NCI-H128 (cell line): ENCODE results near the gene MSGN1.

Experiments
- DNase-seq: peaks from one replicate; lab custom pipeline; 2025; ENCODE audit not compliant: unreplicated experiment; lab: John Stamatoyannopoulos, UW

MSGN1 gene, protein sequence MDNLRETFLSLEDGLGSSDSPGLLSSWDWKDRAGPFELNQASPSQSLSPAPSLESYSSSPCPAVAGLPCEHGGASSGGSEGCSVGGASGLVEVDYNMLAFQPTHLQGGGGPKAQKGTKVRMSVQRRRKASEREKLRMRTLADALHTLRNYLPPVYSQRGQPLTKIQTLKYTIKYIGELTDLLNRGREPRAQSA

DNA sequence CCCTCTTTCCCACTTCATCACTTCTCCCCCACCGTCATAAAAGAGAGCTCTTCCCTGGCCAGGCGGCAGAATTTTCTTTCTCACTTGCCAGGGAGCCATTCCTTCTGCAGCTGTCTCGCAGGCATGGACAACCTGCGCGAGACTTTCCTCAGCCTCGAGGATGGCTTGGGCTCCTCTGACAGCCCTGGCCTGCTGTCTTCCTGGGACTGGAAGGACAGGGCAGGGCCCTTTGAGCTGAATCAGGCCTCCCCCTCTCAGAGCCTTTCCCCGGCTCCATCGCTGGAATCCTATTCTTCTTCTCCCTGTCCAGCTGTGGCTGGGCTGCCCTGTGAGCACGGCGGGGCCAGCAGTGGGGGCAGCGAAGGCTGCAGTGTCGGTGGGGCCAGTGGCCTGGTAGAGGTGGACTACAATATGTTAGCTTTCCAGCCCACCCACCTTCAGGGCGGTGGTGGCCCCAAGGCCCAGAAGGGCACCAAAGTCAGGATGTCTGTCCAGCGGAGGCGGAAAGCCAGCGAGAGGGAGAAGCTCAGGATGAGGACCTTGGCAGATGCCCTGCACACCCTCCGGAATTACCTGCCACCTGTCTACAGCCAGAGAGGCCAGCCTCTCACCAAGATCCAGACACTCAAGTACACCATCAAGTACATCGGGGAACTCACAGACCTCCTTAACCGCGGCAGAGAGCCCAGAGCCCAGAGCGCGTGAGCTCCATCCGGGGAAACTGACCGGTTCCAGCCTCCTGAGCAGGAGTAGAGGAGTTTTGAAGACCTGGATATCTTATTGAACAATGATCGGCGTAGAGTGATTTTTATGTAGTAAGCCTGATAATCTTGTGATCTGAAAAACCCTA is at the start of gene MSGN1:
Gene MSGN1 (plus strand): TSS at position 65 of the 850 bp plus-strand sequence. CDS start 59 bp downstream, at position 124.
- no peak for DNase-seq

DNA sequence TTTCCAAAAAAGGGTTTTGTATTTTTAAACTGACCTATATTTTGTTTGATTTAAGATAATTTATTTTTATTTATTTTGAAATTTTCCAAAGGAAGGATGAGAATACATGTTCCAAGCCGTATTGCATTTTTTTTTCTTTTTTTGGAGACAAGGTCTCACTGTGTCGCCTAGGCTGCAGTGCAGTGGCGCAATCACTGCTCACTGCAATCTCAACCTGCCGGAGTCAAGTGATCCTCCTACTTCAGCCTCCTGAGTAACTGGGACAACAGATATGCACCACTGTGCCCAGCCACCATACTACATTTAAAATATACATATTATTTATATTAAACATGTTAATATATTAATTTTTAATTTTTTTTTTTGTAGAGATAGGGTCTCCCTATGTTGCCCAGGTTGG is 47.4 kb upstream of the MSGN1 start:
- no peak for DNase-seq

DNA sequence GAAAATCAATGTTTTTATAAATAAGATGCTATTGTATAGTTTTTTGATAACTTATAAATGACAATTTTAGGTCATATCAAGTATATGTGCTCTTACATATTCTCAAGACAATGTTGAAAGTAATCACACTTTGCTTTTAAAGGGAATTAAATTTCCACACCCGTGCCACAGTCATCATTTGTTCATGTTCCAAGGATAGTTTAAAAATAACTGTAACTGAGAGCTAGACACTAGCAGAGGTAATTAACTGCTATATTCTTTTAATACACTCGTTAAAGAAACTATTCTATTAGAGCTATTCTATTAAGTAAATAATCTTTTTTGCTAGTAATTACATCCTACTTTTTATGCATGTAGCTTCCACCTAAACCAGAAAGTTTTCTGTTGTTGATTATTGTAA is 44.3 kb upstream of the MSGN1 start:
- DNase-seq, result no peak

DNA sequence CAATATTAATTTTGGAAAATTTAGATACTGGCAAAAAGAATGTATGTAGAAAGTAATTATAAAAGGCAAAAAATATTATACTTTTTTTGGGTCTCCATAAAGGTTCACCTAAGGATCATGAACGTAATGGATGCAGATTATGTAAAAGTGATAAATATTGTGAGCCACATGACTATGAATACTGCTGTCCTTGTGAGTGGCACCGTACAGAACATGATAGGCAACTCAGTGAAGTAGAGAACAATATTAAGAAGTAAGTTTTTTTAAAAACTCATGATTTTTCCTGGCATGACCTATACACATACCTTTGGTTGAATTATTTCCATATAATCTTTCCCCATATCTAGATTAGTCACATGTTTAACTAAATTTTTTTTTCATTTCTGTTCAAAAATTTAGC is 43.7 kb upstream of the MSGN1 start:
- DNase-seq, result no peak

DNA sequence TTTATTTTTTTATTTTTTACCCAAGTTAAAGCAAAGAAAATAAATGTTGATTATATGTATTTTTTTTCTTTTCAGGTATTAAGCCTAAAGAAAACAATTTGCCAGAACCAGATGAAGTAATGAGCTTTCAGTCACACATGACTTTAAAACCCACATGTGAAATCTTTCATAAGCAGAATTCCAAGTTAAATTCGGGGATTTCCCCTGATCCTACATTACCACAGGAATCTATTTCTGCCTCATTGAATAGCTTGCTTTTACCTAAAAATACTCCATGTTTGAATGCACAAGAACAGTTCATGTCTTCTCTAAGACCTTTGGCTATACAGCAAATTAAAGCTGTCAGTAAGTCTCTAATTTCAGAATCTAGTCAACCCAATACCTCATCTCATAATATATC is 35.7 kb upstream of the MSGN1 start:
- no peak for DNase-seq

DNA sequence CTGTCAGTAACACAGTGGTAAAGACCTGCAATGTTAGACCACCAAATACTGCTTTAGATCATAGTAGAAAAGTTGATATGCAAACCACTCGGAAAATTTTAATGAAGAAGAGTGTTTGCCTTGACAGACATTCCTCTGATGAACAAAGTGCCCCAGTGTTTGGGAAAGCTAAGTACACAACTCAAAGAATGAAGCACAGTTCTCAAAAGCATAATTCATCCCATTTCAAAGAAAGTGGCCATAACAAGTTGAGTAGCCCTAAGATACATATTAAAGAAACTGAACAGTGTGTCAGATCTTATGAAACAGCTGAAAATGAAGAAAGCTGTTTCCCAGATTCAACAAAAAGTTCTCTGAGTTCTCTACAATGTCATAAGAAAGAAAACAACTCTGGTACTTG is 34.8 kb upstream of the MSGN1 start:
- no peak for DNase-seq

DNA sequence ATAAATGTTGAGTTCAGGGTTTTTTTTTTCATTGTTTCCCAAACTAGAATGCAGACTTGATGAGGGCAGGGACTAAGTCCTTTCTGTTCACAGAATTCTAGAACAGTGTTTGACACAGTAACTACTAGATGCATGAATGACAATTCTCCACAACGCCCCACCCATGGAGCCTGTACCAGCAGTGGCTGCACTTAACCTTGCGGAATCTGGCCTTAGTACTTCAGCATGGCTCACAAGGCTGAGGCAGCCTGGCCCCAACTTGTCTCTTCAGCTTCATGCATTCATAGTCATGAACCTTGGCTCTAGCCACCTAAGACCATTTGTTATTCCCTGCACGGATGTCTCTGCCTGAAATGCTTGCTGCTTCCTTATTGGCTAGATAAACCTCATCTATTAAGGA is 29.5 kb upstream of the MSGN1 start:
- DNase-seq, result no peak

DNA sequence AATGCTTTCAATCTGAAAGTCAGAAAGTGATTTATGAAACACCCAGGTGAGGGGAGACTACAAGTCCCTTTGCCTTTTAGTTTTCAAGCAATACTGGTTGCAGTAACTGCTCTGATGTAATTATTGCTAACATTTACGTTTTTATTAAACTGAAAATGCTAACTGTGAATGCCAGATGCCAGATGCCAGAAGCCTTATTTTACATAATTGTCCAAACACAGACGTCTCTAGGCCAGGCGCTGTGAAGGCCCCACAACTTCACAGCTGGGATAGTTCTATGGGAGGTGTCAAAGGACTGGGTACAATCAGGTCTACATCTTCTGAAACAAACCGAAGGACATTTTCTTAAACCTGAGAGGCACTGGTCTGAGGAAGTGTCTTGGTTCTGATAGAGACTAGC is 27.5 kb upstream of the MSGN1 start:
- no peak for DNase-seq

DNA sequence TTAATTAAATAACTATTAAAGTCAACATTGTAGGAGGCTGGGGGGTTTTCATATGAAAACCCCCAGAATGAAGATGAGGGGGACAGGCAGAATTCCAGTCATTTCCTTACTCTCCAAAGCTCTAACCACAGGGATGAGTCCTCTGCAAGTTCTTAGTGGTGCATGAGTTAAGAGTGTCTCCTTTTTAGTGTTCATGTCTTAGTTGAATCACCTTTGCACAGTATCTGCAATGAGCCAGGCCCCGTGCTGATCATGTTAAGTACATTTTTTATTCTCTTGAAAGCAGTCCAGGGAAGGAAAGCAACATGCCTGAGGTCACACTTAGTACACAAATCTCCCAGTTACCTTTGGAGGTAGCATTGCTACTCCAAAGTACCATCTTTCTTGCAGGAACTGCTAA is 25.7 kb upstream of the MSGN1 start:
- no peak for DNase-seq

DNA sequence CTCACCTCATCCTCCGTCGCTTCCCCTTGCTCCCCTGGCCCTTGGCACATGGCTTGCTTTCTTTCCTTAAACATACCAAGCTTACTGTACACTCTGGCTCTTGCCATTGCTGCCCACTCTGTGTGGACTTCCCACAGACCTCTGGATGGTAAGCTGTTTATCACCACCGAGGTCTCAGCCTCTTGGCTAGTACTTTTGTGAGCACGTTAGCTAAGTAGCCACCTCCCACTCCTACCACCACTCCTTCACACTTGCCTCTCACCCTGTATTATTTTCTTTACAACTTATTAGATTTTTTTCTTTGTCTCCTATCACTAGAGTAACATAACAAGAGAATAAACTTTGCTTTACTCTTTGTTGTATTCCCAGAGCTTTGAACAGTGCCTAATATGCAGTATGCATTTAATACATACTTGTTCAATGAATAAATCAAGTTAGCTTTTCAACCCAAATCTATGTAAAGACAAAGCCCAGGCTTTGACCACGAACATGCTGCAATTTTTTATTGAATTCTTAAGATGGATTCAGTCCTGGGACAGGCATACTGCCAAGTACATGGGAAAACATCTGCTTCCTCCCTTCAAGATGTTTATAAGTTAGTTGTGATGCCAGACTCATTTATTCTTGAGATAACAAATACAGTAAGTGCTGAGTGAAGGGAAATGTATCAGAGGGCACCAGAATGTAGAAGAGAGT is 25.0 kb upstream of the MSGN1 start:
- no peak for DNase-seq

DNA sequence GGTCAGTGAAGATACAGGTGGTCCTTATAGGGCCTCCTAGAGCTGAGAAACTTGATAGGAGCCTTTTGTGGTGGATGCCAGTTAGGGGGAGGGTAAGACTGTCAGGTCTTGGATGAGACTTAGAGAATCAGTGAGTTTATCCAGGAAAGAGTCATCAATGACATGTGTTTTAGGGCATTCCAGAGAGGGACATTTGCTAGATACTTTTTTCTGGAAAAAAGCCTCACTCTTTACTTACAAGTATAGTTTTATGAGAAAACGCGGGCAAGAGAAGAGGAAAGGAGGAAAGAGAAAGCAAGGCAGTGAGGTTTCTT is 24.5 kb upstream of the MSGN1 start:
- DNase-seq, result no peak

DNA sequence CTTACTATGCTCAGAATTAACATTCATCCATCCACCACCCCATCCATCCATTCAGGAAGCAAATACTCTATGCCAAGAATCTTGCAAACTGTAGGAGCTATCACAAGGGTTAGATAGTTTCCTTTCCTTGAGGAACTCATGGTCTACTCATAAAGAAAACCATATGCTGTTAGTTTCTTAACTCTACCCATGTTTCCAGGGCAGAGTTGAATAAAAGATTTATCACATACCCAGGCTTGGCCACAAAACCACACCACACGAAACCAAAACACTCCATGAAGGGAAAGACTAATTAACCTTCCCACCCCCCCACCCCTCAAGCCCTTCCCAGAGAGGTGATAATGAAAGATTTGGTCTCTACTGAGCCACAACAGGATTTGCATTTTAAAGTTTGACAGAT is 23.7 kb upstream of the MSGN1 start:
- no peak for DNase-seq

DNA sequence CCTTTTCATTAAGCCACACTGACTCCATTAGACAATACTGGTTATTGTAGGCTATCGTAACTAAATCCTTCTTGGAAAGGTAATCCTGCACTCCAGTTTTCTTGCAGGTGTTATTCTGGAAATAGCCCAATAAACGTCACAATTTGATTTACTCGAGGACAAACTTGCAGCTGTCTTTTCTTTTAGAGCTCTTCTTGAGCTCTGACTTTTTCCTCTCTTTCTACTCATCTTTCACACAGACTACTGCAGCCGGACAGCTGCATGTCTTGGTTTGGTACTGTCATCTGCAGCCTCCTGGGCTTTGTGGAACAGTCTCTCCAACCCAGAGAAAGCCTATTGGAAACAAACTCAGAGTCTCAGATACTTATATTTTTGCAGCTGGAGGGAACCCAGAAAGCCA is 23.0 kb upstream of the MSGN1 start:
- DNase-seq, result no peak

DNA sequence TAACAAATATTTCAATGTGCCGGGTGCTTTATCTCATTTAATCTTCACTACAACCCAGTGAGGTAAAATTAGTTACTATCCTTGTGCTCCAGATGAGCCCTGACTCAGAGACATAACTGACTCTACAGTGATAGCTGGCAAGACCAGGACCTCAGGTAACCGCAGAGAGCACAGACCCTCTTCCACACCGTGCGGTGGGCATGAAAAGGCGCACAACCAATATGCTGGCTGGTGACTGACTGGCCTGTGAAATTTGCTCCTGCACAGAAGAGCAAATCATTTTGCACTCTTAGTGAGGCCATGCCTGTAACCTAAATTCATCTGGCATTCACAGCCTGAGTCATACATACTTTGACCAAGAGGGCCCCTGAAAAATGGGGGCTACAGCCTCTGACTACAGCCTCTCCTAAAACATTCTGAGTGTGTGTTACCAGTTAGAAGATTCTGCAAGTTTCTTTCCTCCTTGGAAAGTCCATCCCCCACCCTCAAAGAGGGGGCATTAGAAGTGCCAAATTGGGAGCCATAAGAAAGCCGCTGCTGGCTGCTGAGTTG is 22.4 kb upstream of the MSGN1 start:
- DNase-seq, result no peak

DNA sequence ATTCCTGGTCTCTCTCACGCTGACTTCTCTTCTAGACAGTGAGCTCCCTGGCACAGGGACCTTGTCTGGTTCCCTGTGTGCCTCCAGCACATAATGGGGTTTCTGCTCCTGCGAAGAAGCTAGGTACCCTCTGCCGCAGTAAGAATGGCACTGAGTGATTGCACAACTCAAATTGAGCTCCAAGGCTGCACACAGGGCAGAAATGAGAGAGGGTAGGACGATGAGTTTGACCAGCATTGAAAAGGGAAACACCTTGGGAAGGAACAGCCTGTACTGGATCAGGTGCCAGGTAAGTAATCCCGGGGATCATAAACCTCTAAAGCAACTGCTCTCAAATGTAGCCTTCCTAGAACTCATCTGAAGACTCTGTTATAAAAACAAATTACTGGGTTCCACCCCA is 21.0 kb upstream of the MSGN1 start:
- DNase-seq, result no peak

DNA sequence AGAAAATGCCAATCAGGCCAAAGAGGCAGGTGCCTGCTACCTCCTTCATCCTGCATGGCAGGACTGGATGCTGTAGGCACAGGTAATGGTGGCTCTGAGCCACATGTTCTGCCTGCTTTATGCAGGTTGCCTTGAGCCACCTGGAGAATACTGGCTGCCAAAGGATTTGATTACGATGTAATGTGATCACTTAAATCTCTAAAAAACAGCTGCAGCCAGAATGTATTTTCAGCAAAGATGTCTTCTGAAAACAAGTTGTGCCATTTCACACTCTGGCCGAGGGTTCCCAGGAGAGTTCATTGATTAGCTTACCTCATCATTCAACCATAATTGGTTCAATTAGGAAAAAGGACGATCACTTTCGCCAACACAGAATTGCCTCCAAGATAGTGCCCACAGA is 17.9 kb upstream of the MSGN1 start:
- no peak for DNase-seq

DNA sequence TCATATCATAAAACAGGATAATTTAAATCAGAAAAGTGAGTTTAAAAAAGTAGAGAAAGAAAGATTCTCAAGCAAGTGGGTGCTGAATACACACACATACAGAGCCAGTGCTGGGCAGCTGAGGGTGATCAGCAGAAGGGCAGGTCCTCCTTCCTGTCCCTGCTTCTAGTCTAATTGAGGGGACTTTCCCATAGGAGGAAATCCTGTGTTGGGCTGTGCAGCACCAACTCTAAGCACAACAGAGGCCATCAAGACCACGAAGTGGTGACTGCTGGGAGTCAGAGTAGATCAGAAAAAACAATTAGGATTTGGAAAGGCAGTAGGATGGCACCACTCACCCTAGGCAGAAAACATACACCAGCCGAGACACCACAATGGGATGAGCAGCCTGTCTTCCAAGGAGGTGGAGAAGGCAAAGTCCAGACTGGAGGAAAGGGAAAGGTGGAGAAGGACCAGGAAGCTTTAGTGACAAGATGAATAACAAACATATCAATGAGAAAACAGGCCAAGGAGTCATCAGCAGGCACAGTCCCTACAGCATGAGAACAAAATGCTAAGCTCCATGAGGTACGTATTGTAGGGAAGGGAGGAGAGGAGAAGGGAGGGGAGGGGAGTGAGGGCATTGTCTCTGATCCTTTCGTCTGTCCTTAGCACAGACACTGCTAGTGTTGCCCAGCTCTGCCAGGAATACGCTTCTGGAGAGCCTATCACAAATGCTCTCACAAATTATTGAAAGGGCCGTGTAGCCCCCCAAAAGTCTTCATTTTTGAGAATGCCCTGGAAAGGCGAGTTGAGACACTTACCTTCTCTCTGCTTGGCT is 16.7 kb upstream of the MSGN1 start:
- no peak for DNase-seq

DNA sequence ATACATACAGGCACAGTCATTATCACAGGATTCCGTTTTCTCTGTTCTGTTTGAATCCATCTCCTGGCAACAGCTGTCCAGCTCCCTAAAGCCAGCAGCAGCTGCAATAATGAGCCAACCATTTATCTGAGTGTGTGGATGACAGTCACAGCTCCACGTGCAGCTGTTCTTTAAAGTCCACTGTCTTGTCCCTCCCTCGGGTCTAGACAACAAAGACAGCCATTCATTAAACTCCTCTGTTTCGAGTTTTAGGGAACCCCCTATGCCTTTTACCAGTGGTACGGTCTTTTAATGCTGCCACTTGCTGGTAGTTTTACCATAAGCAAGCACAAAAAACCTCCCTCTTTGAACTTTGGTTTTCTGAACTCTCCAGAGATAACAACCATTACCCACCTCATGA is 16.0 kb upstream of the MSGN1 start:
- DNase-seq, result no peak

DNA sequence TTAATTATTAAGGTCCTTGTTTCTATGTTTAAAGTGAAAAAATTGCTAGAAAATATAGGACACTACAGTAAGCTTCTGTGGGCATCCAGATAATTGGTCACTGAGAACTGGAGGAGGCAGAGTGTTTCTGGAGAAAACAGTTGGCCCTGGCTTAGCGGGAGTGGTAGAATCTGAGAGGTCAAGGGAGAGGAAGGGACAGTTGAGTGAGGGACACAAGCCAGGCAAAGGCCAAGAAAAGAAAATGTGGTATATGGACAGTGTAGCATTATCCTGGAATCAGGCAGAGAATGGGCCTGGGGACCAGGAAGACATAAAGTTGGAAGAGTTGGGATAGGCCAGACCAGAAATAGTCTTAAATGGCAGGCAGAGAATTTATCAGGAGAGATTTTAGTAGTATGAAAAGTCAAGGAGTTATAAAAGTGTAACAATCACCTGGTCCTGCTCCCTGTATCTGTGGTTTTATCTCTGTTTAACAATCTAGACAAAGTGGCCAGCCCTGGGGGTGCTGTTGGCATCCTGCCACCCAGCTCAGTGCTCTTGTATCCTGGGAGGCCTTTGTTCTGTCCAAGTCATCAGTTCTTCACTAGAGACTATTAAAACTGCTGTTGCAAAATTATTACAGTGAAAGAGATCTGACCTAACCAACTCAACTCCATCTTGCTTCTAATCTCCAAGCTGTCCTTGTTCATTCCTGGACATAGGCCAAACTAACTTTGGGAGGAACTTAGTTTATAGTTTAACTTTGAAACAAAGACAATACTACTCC is 15.4 kb upstream of the MSGN1 start:
- no peak for DNase-seq

DNA sequence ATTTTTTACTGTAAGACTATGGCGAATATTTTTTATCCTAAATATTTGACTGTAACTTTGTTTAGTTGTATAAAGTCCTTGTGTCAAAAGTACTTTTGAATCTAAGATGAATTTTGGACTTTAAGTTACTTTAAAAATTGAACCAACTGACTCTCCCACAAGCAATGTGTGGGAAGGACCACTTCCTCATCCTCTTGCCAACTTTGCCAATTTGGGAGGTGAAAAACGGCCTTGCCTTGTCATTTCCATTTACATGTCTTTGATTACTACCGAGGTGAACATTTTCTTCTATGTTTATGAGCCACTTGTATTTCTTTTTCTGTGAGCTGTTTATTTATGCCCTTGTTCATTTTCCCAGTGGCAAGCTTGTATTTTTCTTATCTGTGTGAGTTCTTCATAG is 12.8 kb upstream of the MSGN1 start:
- DNase-seq, result no peak

DNA sequence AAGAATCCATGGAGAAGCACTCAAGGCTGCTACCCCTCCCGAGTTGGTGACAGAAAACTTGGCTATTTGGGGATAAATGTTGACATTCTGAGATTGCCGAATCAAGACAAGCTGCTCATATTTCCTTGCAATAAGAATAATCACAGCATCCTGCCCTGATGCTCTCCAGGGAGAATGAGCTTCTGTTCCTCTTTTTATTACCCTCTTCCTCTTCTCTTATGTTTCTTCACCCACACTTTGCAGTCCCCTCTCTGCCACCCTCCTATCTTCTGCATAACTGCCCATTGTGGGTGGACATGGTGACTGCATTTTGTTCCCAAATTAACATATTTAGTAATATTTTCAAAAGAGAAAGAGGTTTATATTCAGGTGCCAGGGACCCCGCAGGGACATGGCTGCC is 11.9 kb upstream of the MSGN1 start:
- no peak for DNase-seq
